Naive B cell (primary cell): ENCODE data around the gene TLCD3B. TPM values are rescaled to one million over a fixed set of nuclear protein-coding genes. Genes with fewer than 3 reads are reported as not detected.

Experiments
- polyA plus RNA-seq, 6 donors: library from polyadenylated mRNA; unstranded; fragments of 300-500 nt; fragmentation: Illumina TruSeq; gene quantifications; one replicate each; pipeline ENCODE4 v1.2.3, GENCODE V29; 2021; ENCODE audit warnings: low read depth in 6 of 6

Gene TLCD3B
- polyA plus RNA-seq, 6 donors from 2014 or later = not detected

Other genes with a start within 250 kb of the TLCD3B start
- 10 to 100 TPM; 24.0 to 29.6 (median 26.3) TPM for gene KIF22, start 240.5 kb downstream of the TLCD3B start, polyA plus RNA-seq
- 10 to 100 TPM; 16.1 to 30.6 (median 23.2) TPM for gene MAZ, start 224.7 kb downstream of the TLCD3B start, polyA plus RNA-seq
- gene PRRT2, start 219.1 kb downstream of the TLCD3B start, polyA plus RNA-seq = under 1 TPM in 2 of 6 donors, not detected in 4; 0.10 to 0.97 TPM
- gene PAGR1, start 215.1 kb downstream of the TLCD3B start, polyA plus RNA-seq = 10 to 100 TPM; 35.5 to 51.5 (median 46.9) TPM
- 10 to 100 TPM; 39.7 to 61.4 (median 43.9) TPM for gene MVP, start 210.8 kb downstream of the TLCD3B start, polyA plus RNA-seq
- gene CDIPT, start 168.0 kb downstream of the TLCD3B start, polyA plus RNA-seq = 10 to 100 TPM; 58.1 to 79.1 (median 66.3) TPM
- gene SEZ6L2, start 131.7 kb downstream of the TLCD3B start, polyA plus RNA-seq = not detected
- gene ASPHD1, start 130.8 kb downstream of the TLCD3B start, polyA plus RNA-seq = not detected
- gene KCTD13, start 105.0 kb downstream of the TLCD3B start, polyA plus RNA-seq = 10 to 100 TPM in 3 of 6 donors, 1 to 10 TPM in 3; 7.4 to 19.0 (median 10.4) TPM
- 100 to 1,000 TPM; 181 to 222 (median 186) TPM for gene TMEM219, start 69.2 kb downstream of the TLCD3B start, polyA plus RNA-seq
- 1 to 10 TPM; 2.3 to 8.5 (median 3.4) TPM for gene TAOK2, start 57.4 kb downstream of the TLCD3B start, polyA plus RNA-seq
- gene HIRIP3, start 35.7 kb downstream of the TLCD3B start, polyA plus RNA-seq = 10 to 100 TPM; 10.7 to 21.8 (median 13.3) TPM
- gene INO80E, start 35.0 kb downstream of the TLCD3B start, polyA plus RNA-seq = 1 to 10 TPM; 2.1 to 8.7 (median 6.9) TPM
- gene DOC2A, start 20.2 kb downstream of the TLCD3B start, polyA plus RNA-seq = not detected
- gene C16orf92, start 8.1 kb downstream of the TLCD3B start, polyA plus RNA-seq = not detected
- 100 to 1,000 TPM; 627 to 911 (median 721) TPM for gene ALDOA, start 34.5 kb upstream of the TLCD3B start, polyA plus RNA-seq
- 100 to 1,000 TPM; 180 to 273 (median 206) TPM for gene PPP4C, start 44.7 kb upstream of the TLCD3B start, polyA plus RNA-seq
- gene TBX6, start 60.7 kb upstream of the TLCD3B start, polyA plus RNA-seq = under 1 TPM; 0.18 to 0.64 (median 0.41) TPM
- gene YPEL3, start 64.9 kb upstream of the TLCD3B start, polyA plus RNA-seq = 100 to 1,000 TPM; 214 to 383 (median 284) TPM
- gene GDPD3, start 82.3 kb upstream of the TLCD3B start, polyA plus RNA-seq = under 1 TPM in 1 of 6 donors, not detected in 5; 0.31 TPM
- 1 to 10 TPM; 5.5 to 9.2 (median 8.4) TPM for gene MAPK3, start 91.9 kb upstream of the TLCD3B start, polyA plus RNA-seq
- 1,000 to 10,000 TPM in 5 of 6 donors, 100 to 1,000 TPM in 1; 945 to 1,368 (median 1,199) TPM for gene CORO1A, start 152.3 kb upstream of the TLCD3B start, polyA plus RNA-seq
- 100 to 1,000 TPM; 121 to 238 (median 189) TPM for gene BOLA2B, start 162.4 kb upstream of the TLCD3B start, polyA plus RNA-seq
- gene SLX1A, start 162.6 kb upstream of the TLCD3B start, polyA plus RNA-seq = 10 to 100 TPM; 52.4 to 71.2 (median 65.2) TPM
- gene SULT1A3, start 168.0 kb upstream of the TLCD3B start, polyA plus RNA-seq = 1 to 10 TPM in 3 of 6 donors, under 1 TPM in 1, not detected in 2; 0.69 to 6.5 (median 2.5) TPM
- 1 to 10 TPM in 1 of 6 donors, under 1 TPM in 4, not detected in 1; 0.17 to 1.9 (median 0.35) TPM for gene NPIPB13, start 217.2 kb upstream of the TLCD3B start, polyA plus RNA-seq